ENCODE data around the gene PIP4K2B. TPM values are rescaled to one million over a fixed set of nuclear protein-coding genes. Genes with fewer than 3 reads are reported as not detected.

PIP4K2B gene
- total and polyA plus RNA-seq, 9 of the 15 experiments (the other 6 are each of a cell fraction or from before 2014, with no cell fraction given): 3.7 to 29.9 (median 23.0) TPM

- TF ChIP-seq, protein P1, sequence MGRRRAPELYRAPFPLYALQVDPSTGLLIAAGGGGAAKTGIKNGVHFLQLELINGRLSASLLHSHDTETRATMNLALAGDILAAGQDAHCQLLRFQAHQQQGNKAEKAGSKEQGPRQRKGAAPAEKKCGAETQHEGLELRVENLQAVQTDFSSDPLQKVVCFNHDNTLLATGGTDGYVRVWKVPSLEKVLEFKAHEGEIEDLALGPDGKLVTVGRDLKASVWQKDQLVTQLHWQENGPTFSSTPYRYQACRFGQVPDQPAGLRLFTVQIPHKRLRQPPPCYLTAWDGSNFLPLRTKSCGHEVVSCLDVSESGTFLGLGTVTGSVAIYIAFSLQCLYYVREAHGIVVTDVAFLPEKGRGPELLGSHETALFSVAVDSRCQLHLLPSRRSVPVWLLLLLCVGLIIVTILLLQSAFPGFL (CRISPR knock-in tag; IDR thresholded peaks at IDR 0.05): no peak
- TF ChIP-seq YY1 (IDR thresholded peaks at IDR 0.05; ENCODE audit: borderline replicate concordance in 1 of 3, control insufficient read depth in 1 of 3, extremely low read depth in 1 of 3, insufficient read depth in 3 of 3, insufficient read length in 1 of 3, insufficient replicate concordance in 2 of 3, low read depth in 1 of 3, low read length in 2 of 3): peak in 1 of 3 experiments; percentile 24
- no peak for TF ChIP-seq HDAC6 (IDR thresholded peaks at IDR 0.05; ENCODE audit: low read depth, low read length)
- no peak for TF ChIP-seq VEZF1 (CRISPR knock-in tag; IDR thresholded peaks at IDR 0.05)
- no peak for TF ChIP-seq ZNF444 (CRISPR knock-in tag; IDR thresholded peaks at IDR 0.05)
- TF ChIP-seq SMARCA4 (IDR thresholded peaks at IDR 0.05): no peak
- TF ChIP-seq, protein P2, sequence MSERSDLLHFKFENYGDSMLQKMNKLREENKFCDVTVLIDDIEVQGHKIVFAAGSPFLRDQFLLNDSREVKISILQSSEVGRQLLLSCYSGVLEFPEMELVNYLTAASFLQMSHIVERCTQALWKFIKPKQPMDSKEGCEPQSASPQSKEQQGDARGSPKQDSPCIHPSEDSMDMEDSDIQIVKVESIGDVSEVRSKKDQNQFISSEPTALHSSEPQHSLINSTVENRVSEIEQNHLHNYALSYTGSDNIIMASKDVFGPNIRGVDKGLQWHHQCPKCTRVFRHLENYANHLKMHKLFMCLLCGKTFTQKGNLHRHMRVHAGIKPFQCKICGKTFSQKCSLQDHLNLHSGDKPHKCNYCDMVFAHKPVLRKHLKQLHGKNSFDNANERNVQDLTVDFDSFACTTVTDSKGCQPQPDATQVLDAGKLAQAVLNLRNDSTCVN (CRISPR knock-in tag; IDR thresholded peaks at IDR 0.05): peak; percentile 95
- TF ChIP-seq KLF10 (CRISPR knock-in tag; IDR thresholded peaks at IDR 0.05): no peak
- TF ChIP-seq, protein P3, sequence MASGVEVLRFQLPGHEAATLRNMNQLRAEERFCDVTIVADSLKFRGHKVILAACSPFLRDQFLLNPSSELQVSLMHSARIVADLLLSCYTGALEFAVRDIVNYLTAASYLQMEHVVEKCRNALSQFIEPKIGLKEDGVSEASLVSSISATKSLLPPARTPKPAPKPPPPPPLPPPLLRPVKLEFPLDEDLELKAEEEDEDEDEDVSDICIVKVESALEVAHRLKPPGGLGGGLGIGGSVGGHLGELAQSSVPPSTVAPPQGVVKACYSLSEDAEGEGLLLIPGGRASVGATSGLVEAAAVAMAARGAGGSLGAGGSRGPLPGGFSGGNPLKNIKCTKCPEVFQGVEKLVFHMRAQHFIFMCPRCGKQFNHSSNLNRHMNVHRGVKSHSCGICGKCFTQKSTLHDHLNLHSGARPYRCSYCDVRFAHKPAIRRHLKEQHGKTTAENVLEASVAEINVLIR (CRISPR knock-in tag; IDR thresholded peaks at IDR 0.05): 0 out of 2 replicates have a peak, but pooled peaks have one; percentile 11
- peak; percentile 73 for TF ChIP-seq HCFC1 (IDR thresholded peaks at IDR 0.05; ENCODE audit: low read depth, low read length)
- TF ChIP-seq PHTF2 (CRISPR knock-in tag; IDR thresholded peaks at IDR 0.05): no peak
- TF ChIP-seq ZNF445 (CRISPR knock-in tag; IDR thresholded peaks at IDR 0.05; ENCODE audit: low read depth): no peak
- no peak for TF ChIP-seq ZNF668 (CRISPR knock-in tag; IDR thresholded peaks at IDR 0.05)
- TF ChIP-seq, protein P4, sequence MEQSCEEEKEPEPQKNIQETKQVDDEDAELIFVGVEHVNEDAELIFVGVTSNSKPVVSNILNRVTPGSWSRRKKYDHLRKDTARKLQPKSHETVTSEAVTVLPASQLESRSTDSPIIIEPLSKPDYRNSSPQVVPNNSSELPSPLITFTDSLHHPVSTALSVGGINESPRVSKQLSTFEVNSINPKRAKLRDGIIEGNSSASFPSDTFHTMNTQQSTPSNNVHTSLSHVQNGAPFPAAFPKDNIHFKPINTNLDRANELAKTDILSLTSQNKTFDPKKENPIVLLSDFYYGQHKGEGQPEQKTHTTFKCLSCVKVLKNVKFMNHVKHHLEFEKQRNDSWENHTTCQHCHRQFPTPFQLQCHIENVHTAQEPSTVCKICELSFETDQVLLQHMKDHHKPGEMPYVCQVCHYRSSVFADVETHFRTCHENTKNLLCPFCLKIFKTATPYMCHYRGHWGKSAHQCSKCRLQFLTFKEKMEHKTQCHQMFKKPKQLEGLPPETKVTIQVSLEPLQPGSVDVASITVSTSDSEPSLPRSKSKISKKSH (CRISPR knock-in tag; IDR thresholded peaks at IDR 0.05): no peak
- TF ChIP-seq PHF20 (IDR thresholded peaks at IDR 0.05; ENCODE audit: partially characterized antibody): peak; percentile 90
- TF ChIP-seq MTA3 (IDR thresholded peaks at IDR 0.05; ENCODE audit: borderline replicate concordance): peak; percentile 77
- peak; percentile 86 for TF ChIP-seq CREM (IDR thresholded peaks at IDR 0.05; ENCODE audit: low read depth)
- peak; percentile 68 for TF ChIP-seq SP1 (CRISPR knock-in tag; IDR thresholded peaks at IDR 0.05)
- TF ChIP-seq TFAM (CRISPR knock-in tag; conservative IDR thresholded peaks at IDR 0.05): no peak
- peak; percentile 91; the same call in 1 of the 2 replicates for TF ChIP-seq ZNF76 (CRISPR knock-in tag; IDR thresholded peaks at IDR 0.05; ENCODE audit: borderline replicate concordance)
Measured at GRCh38 chr17:38752308-38753070, 46.9 kb downstream of the PIP4K2B start, which contains the start of gene PSMB3 (continued).
